Measurements from ENCODE around the gene OTULINL.

OTULINL gene

GRCh38 chr5:14593326-14594021 lies 11.9 kb downstream of the OTULINL start:
- no peaks in the 10 kb centered on the region for H3K4me1 ChIP-seq (ENCODE audit: control insufficient read depth, insufficient read depth, low read length)
- H3K4me3 ChIP-seq (ENCODE audit: low read depth, low read length): no peak overlapping the region
- no peaks in the 10 kb centered on the region for H3K27me3 ChIP-seq (ENCODE audit: control insufficient read depth, insufficient read depth, low read length)
- H3K36me3 ChIP-seq (ENCODE audit: control insufficient read depth, insufficient read depth, low read length): no peaks in the 10 kb centered on the region
- no peak overlapping the region for H3K9ac ChIP-seq (ENCODE audit: low read depth, low read length)
- no peaks in the 10 kb centered on the region for H3K9me3 ChIP-seq (ENCODE audit: control insufficient read depth, insufficient read depth, low read length)

- H3K4me3 ChIP-seq (ENCODE audit: low read depth, low read length): no peak overlapping the region
- H3K9me3 ChIP-seq (ENCODE audit: control insufficient read depth, insufficient read depth, low read length): no peaks in the 10 kb centered on the region
- H3K4me1 ChIP-seq (ENCODE audit: control insufficient read depth, insufficient read depth, low read length): no peaks in the 10 kb centered on the region
- H3K9ac ChIP-seq (ENCODE audit: low read depth, low read length): no peak overlapping the region
- H3K27me3 ChIP-seq (ENCODE audit: control insufficient read depth, insufficient read depth, low read length): no peaks in the 10 kb centered on the region
- no peaks in the 10 kb centered on the region for H3K36me3 ChIP-seq (ENCODE audit: control insufficient read depth, insufficient read depth, low read length)
Measured at GRCh38 chr5:14594378-14595074, 12.9 kb downstream of the OTULINL start.

GRCh38 chr5:14595189-14595588 lies 13.6 kb downstream of the OTULINL start:
- H3K27me3 ChIP-seq (ENCODE audit: control insufficient read depth, insufficient read depth, low read length): no peaks in the 10 kb centered on the region
- no peaks in the 10 kb centered on the region for H3K9me3 ChIP-seq (ENCODE audit: control insufficient read depth, insufficient read depth, low read length)
- H3K9ac ChIP-seq (ENCODE audit: low read depth, low read length): no peak overlapping the region
- H3K4me1 ChIP-seq (ENCODE audit: control insufficient read depth, insufficient read depth, low read length): no peaks in the 10 kb centered on the region
- no peak overlapping the region for H3K4me3 ChIP-seq (ENCODE audit: low read depth, low read length)
- no peaks in the 10 kb centered on the region for H3K36me3 ChIP-seq (ENCODE audit: control insufficient read depth, insufficient read depth, low read length)

- no peaks in the 10 kb centered on the region for H3K27me3 ChIP-seq (ENCODE audit: control insufficient read depth, insufficient read depth, low read length)
- no peaks in the 10 kb centered on the region for H3K36me3 ChIP-seq (ENCODE audit: control insufficient read depth, insufficient read depth, low read length)
- no peak overlapping the region for H3K4me3 ChIP-seq (ENCODE audit: low read depth, low read length)
- H3K9ac ChIP-seq (ENCODE audit: low read depth, low read length): no peak overlapping the region
- no peaks in the 10 kb centered on the region for H3K9me3 ChIP-seq (ENCODE audit: control insufficient read depth, insufficient read depth, low read length)
- no peaks in the 10 kb centered on the region for H3K4me1 ChIP-seq (ENCODE audit: control insufficient read depth, insufficient read depth, low read length)
Measured at GRCh38 chr5:14595891-14596290, 14.3 kb downstream of the OTULINL start.

GRCh38 chr5:14597080-14597479 lies 15.5 kb downstream of the OTULINL start:
- Histone ChIP-seq H3K27me3 (ENCODE audit: control insufficient read depth, insufficient read depth, low read length) (no peaks in the 10 kb centered on the region), H3K4me1 (ENCODE audit: control insufficient read depth, insufficient read depth, low read length) (no peaks in the 10 kb centered on the region), H3K4me3 (ENCODE audit: low read depth, low read length) (no peak overlapping the region), H3K36me3 (ENCODE audit: control insufficient read depth, insufficient read depth, low read length) (no peaks in the 10 kb centered on the region), H3K9me3 (ENCODE audit: control insufficient read depth, insufficient read depth, low read length) (no peaks in the 10 kb centered on the region), H3K9ac (ENCODE audit: low read depth, low read length) (no peak overlapping the region)

- Histone ChIP-seq H3K4me1 (ENCODE audit: control insufficient read depth, insufficient read depth, low read length) (no peaks in the 10 kb centered on the region), H3K27me3 (ENCODE audit: control insufficient read depth, insufficient read depth, low read length) (no peaks in the 10 kb centered on the region), H3K36me3 (ENCODE audit: control insufficient read depth, insufficient read depth, low read length) (no peaks in the 10 kb centered on the region), H3K9me3 (ENCODE audit: control insufficient read depth, insufficient read depth, low read length) (no peaks in the 10 kb centered on the region), H3K4me3 (ENCODE audit: low read depth, low read length) (no peak overlapping the region), H3K9ac (ENCODE audit: low read depth, low read length) (no peak overlapping the region)
Measured at GRCh38 chr5:14598225-14598624, 16.6 kb downstream of the OTULINL start.

- Histone ChIP-seq H3K4me1 (ENCODE audit: control insufficient read depth, insufficient read depth, low read length) (no peaks in the 10 kb centered on the region), H3K36me3 (ENCODE audit: control insufficient read depth, insufficient read depth, low read length) (no peaks in the 10 kb centered on the region), H3K9ac (ENCODE audit: low read depth, low read length) (no peak overlapping the region), H3K9me3 (ENCODE audit: control insufficient read depth, insufficient read depth, low read length) (no peaks in the 10 kb centered on the region), H3K4me3 (ENCODE audit: low read depth, low read length) (no peak overlapping the region), H3K27me3 (ENCODE audit: control insufficient read depth, insufficient read depth, low read length) (no peaks in the 10 kb centered on the region)
Measured at GRCh38 chr5:14599476-14600127, 18.0 kb downstream of the OTULINL start.

GRCh38 chr5:14600846-14601245 lies 19.3 kb downstream of the OTULINL start:
- no peak overlapping the region for H3K9ac ChIP-seq (ENCODE audit: low read depth, low read length)
- H3K27me3 ChIP-seq (ENCODE audit: control insufficient read depth, insufficient read depth, low read length): no peaks in the 10 kb centered on the region
- no peaks in the 10 kb centered on the region for H3K4me1 ChIP-seq (ENCODE audit: control insufficient read depth, insufficient read depth, low read length)
- no peaks in the 10 kb centered on the region for H3K36me3 ChIP-seq (ENCODE audit: control insufficient read depth, insufficient read depth, low read length)
- H3K4me3 ChIP-seq (ENCODE audit: low read depth, low read length): no peak overlapping the region
- no peaks in the 10 kb centered on the region for H3K9me3 ChIP-seq (ENCODE audit: control insufficient read depth, insufficient read depth, low read length)

- Histone ChIP-seq H3K27me3 (ENCODE audit: control insufficient read depth, insufficient read depth, low read length) (no peaks in the 10 kb centered on the region), H3K4me3 (ENCODE audit: low read depth, low read length) (no peak overlapping the region), H3K9me3 (ENCODE audit: control insufficient read depth, insufficient read depth, low read length) (no peaks in the 10 kb centered on the region), H3K9ac (ENCODE audit: low read depth, low read length) (no peak overlapping the region), H3K4me1 (ENCODE audit: control insufficient read depth, insufficient read depth, low read length) (no peaks in the 10 kb centered on the region), H3K36me3 (ENCODE audit: control insufficient read depth, insufficient read depth, low read length) (no peaks in the 10 kb centered on the region)
Measured at GRCh38 chr5:14603141-14603540, 21.5 kb downstream of the OTULINL start.

GRCh38 chr5:14607104-14607503 lies 25.5 kb downstream of the OTULINL start:
- Histone ChIP-seq H3K9ac (ENCODE audit: low read depth, low read length) (no peak overlapping the region), H3K36me3 (ENCODE audit: control insufficient read depth, insufficient read depth, low read length) (no peaks in the 10 kb centered on the region), H3K4me3 (ENCODE audit: low read depth, low read length) (no peak overlapping the region), H3K4me1 (ENCODE audit: control insufficient read depth, insufficient read depth, low read length) (no peaks in the 10 kb centered on the region), H3K9me3 (ENCODE audit: control insufficient read depth, insufficient read depth, low read length) (no peaks in the 10 kb centered on the region), H3K27me3 (ENCODE audit: control insufficient read depth, insufficient read depth, low read length) (no peaks in the 10 kb centered on the region)

GRCh38 chr5:14608169-14608568 lies 26.6 kb downstream of the OTULINL start:
- Histone ChIP-seq H3K9ac (ENCODE audit: low read depth, low read length) (no peak overlapping the region), H3K4me1 (ENCODE audit: control insufficient read depth, insufficient read depth, low read length) (no peaks in the 10 kb centered on the region), H3K36me3 (ENCODE audit: control insufficient read depth, insufficient read depth, low read length) (no peaks in the 10 kb centered on the region), H3K27me3 (ENCODE audit: control insufficient read depth, insufficient read depth, low read length) (no peaks in the 10 kb centered on the region), H3K9me3 (ENCODE audit: control insufficient read depth, insufficient read depth, low read length) (no peaks in the 10 kb centered on the region), H3K4me3 (ENCODE audit: low read depth, low read length) (no peak overlapping the region)

- Histone ChIP-seq H3K36me3 (ENCODE audit: control insufficient read depth, insufficient read depth, low read length) (no peaks in the 10 kb centered on the region), H3K4me3 (ENCODE audit: low read depth, low read length) (no peak overlapping the region), H3K9me3 (ENCODE audit: control insufficient read depth, insufficient read depth, low read length) (no peaks in the 10 kb centered on the region)
Measured at GRCh38 chr5:14611737-14612136, 30.1 kb downstream of the OTULINL start.

More at GRCh38 chr5:14611737-14612136, 30.1 kb downstream of the OTULINL start:
- H3K4me1 ChIP-seq (ENCODE audit: control insufficient read depth, insufficient read depth, low read length): no peaks in the 10 kb centered on the region
- no peaks in the 10 kb centered on the region for H3K27me3 ChIP-seq (ENCODE audit: control insufficient read depth, insufficient read depth, low read length)
- no peak overlapping the region for H3K9ac ChIP-seq (ENCODE audit: low read depth, low read length)

All from iPS-15b (cell line).